Neural progenitor cell (in vitro differentiated cells): Measurements from ENCODE around the gene GMCL2. TPM values are rescaled to one million over a fixed set of nuclear protein-coding genes. Genes with fewer than 3 reads are reported as not detected.
A peak's percentile ranks its signal among the peaks of the same experiment; 100 is the strongest.

Experiments used
- DNase-seq: peaks from one replicate; pipeline ENCODE4 v3.0.0-alpha.2; 2016; ENCODE audit warnings: low spot score
- H2AFZ ChIP-seq: fragments of 200-600 bp; sonication (generic); replicated peaks from 2 replicates; pipeline ENCODE4 v1.6.1; 2016; ENCODE audit warnings: antibody characterized with exemption
- H3F3A ChIP-seq: fragments of 200-600 bp; sonication (generic); 2 replicates; pipeline ENCODE4 v1.6.1; 2016; ENCODE audit warnings: antibody characterized with exemption, low read depth
- H3K27ac ChIP-seq: fragments of 200-600 bp; sonication (generic); 2 replicates; pipeline ENCODE4 v1.5.1; 2016; ENCODE audit warnings: mild to moderate bottlenecking
- H3K27me3 ChIP-seq: fragments of 200-600 bp; sonication (generic); 2 replicates; pipeline ENCODE4 v1.6.1; 2016; ENCODE audit warnings: mild to moderate bottlenecking, moderate library complexity
- H3K36me3 ChIP-seq: fragments of 200-600 bp; sonication (generic); 2 replicates; pipeline ENCODE4 v1.5.1; 2016
- H3K4me1 ChIP-seq: fragments of 200-600 bp; sonication (generic); 2 replicates; pipeline ENCODE4 v1.6.1; 2016; ENCODE audit warnings: mixed run types
- H3K4me2 ChIP-seq: fragments of 200-600 bp; sonication (generic); 2 replicates; pipeline ENCODE4 v1.6.1; 2016
- H3K4me3 ChIP-seq: fragments of 200-600 bp; sonication (generic); 2 replicates; pipeline ENCODE4 v1.5.1; 2016
- H3K79me2 ChIP-seq: fragments of 200-600 bp; sonication (generic); 2 replicates; pipeline ENCODE4 v1.6.1; 2016; ENCODE audit warnings: low read depth
- H3K9ac ChIP-seq: fragments of 200-600 bp; sonication (generic); 2 replicates; pipeline ENCODE4 v1.6.1; 2016
- H3K9me3 ChIP-seq: fragments of 200-600 bp; sonication (generic); 2 replicates; pipeline ENCODE4 v1.5.1; 2016; ENCODE audit warnings: low read depth
- H4K20me1 ChIP-seq: fragments of 200-600 bp; sonication (generic); 2 replicates; pipeline ENCODE4 v1.6.1; 2016; ENCODE audit warnings: low read depth
- H3K27ac Mint-ChIP-seq: 3 replicates; pipeline ENCODE4 v1.8.0; 2021; ENCODE audit warnings: mixed read lengths
- H3K27me3 Mint-ChIP-seq: 2 replicates; pipeline ENCODE4 v1.8.0; 2022; ENCODE audit warnings: low read depth, mild to moderate bottlenecking, inconsistent platforms, moderate library complexity, mixed read lengths; ENCODE audit not compliant: insufficient read depth
- H3K36me3 Mint-ChIP-seq: 3 replicates; pipeline ENCODE4 v1.8.0; 2021; ENCODE audit warnings: mixed read lengths
- H3K4me1 Mint-ChIP-seq: 3 replicates; pipeline ENCODE4 v1.8.0; 2021; ENCODE audit warnings: mixed read lengths
- H3K4me3 Mint-ChIP-seq: 3 replicates; pipeline ENCODE4 v1.8.0; 2021; ENCODE audit warnings: mild to moderate bottlenecking, moderate library complexity, mixed read lengths
- H3K9me3 Mint-ChIP-seq: 3 replicates; pipeline ENCODE4 v1.8.0; 2020; ENCODE audit warnings: mixed read lengths
- EZH2 ChIP-seq: fragments of 200-600 bp; sonication (generic); IDR thresholded peaks from 2 replicates; pipeline ENCODE4 v1.6.1; 2017; ENCODE audit warnings: antibody characterized with exemption, mild to moderate bottlenecking, moderate library complexity
- EZH2phosphoT487 ChIP-seq: fragments of 200-600 bp; sonication (generic); IDR thresholded peaks from 2 replicates; pipeline ENCODE4 v1.6.1; 2017; ENCODE audit warnings: antibody characterized with exemption
- total RNA-seq: library from RNA; depleted of rRNA; stranded (reverse); fragments of >200 nt; gene quantifications from 2 replicates; pipeline ENCODE4 v1.2.3, GENCODE V29; 2015; ENCODE audit warnings: low replicate concordance
- TF ChIP-seq, protein P1 (sequence below): fragments of 200-600 bp; sonication (generic); IDR thresholded peaks from 2 replicates; pipeline ENCODE4 v1.5.1; 2017; ENCODE audit warnings: antibody characterized with exemption, mild to moderate bottlenecking

The GMCL2 gene
- total RNA-seq, 1 donor from 2014 or later: not detected

DNA sequence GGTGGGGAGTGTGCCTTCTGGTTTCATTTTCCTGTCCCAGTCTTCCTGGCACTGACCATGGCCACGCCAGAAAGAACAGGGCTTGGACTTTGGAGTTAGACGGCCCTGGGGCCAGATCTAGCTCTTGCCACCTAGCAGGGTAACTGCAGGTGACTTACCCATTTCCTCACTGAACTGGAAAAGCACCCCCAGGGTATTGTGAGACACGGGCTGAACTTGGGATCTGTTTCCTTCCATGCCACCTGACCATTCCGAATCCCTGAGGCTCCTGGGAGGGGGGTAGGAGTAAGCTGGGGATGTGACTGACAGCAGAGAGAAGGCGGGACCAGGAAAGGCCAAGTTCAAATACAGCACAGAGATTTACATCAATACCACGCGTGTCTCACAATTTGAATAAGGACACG, 26.6 kb upstream of the GMCL2 start:
- Histone ChIP-seq H3K4me1 (no peaks in the 10 kb centered on the region), H3K79me2 (peaks cover 17% of the 10 kb centered on the region), H3K9ac (no peak overlapping the region), H3K9me3 (no peaks in the 10 kb centered on the region), H3K27ac (no peak overlapping the region), H3F3A (peaks cover 58% of the 10 kb centered on the region), H3K36me3 (peaks cover 4% of the 10 kb centered on the region), H3K4me2 (no peak overlapping the region), H3K27me3 (no peaks in the 10 kb centered on the region), H4K20me1 (peaks cover 70% of the 10 kb centered on the region), H3K4me3 (no peak overlapping the region), H2AFZ (no peak overlapping the region)
- H3K4me1 Mint-ChIP-seq: no peaks in the 10 kb centered on the region
- no peak for TF ChIP-seq EZH2phosphoT487
- no peak for TF ChIP-seq EZH2
- TF ChIP-seq, protein P1, sequence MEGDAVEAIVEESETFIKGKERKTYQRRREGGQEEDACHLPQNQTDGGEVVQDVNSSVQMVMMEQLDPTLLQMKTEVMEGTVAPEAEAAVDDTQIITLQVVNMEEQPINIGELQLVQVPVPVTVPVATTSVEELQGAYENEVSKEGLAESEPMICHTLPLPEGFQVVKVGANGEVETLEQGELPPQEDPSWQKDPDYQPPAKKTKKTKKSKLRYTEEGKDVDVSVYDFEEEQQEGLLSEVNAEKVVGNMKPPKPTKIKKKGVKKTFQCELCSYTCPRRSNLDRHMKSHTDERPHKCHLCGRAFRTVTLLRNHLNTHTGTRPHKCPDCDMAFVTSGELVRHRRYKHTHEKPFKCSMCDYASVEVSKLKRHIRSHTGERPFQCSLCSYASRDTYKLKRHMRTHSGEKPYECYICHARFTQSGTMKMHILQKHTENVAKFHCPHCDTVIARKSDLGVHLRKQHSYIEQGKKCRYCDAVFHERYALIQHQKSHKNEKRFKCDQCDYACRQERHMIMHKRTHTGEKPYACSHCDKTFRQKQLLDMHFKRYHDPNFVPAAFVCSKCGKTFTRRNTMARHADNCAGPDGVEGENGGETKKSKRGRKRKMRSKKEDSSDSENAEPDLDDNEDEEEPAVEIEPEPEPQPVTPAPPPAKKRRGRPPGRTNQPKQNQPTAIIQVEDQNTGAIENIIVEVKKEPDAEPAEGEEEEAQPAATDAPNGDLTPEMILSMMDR: no peak
- no peak overlapping the region for H3K27ac Mint-ChIP-seq
- no peaks in the 10 kb centered on the region for H3K9me3 Mint-ChIP-seq
- no peak for DNase-seq
- H3K27me3 Mint-ChIP-seq: peaks cover 16% of the 10 kb centered on the region
- H3K36me3 Mint-ChIP-seq: peaks cover 50% of the 10 kb centered on the region
- no peak overlapping the region for H3K4me3 Mint-ChIP-seq

DNA sequence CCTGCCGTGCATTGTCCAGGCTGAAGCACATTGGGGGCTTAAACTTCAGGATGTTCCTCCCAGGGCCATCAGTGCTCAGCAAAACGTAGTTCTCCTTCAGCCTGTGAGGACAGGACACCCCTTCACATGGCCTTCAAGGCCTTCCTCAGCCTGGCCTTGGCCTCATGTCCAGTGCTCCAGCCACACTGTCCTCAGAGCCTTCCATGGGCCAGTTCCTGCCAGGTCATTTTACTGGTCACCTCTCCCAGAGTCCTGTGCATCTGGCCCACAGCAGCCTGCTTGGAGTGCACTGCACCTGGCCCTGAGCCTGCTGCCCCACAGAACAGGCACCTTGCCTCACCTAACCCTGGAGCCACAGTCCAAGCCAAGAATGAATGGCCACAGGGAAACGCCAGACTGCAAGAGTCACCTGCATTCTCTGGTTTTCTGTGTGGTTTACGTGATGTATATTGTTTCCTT, 25.9 kb upstream of the GMCL2 start:
- Histone ChIP-seq H4K20me1 (peaks cover 77% of the 10 kb centered on the region), H3K27me3 (no peaks in the 10 kb centered on the region), H2AFZ (no peak overlapping the region), H3K4me1 (no peaks in the 10 kb centered on the region), H3K9ac (no peak overlapping the region), H3K9me3 (no peaks in the 10 kb centered on the region), H3K79me2 (peaks cover 24% of the 10 kb centered on the region), H3F3A (peaks cover 58% of the 10 kb centered on the region), H3K36me3 (peaks cover 6% of the 10 kb centered on the region), H3K4me2 (no peak overlapping the region), H3K4me3 (no peak overlapping the region), H3K27ac (no peak overlapping the region)
- peaks cover 47% of the 10 kb centered on the region for H3K36me3 Mint-ChIP-seq
- H3K4me1 Mint-ChIP-seq: peaks cover 1% of the 10 kb centered on the region
- DNase-seq: no peak
- H3K4me3 Mint-ChIP-seq: no peak overlapping the region
- TF ChIP-seq, protein P1: no peak
- TF ChIP-seq EZH2 (no peak), EZH2phosphoT487 (no peak)
- no peaks in the 10 kb centered on the region for H3K9me3 Mint-ChIP-seq
- no peak overlapping the region for H3K27ac Mint-ChIP-seq
- H3K27me3 Mint-ChIP-seq: peaks cover 17% of the 10 kb centered on the region

DNA sequence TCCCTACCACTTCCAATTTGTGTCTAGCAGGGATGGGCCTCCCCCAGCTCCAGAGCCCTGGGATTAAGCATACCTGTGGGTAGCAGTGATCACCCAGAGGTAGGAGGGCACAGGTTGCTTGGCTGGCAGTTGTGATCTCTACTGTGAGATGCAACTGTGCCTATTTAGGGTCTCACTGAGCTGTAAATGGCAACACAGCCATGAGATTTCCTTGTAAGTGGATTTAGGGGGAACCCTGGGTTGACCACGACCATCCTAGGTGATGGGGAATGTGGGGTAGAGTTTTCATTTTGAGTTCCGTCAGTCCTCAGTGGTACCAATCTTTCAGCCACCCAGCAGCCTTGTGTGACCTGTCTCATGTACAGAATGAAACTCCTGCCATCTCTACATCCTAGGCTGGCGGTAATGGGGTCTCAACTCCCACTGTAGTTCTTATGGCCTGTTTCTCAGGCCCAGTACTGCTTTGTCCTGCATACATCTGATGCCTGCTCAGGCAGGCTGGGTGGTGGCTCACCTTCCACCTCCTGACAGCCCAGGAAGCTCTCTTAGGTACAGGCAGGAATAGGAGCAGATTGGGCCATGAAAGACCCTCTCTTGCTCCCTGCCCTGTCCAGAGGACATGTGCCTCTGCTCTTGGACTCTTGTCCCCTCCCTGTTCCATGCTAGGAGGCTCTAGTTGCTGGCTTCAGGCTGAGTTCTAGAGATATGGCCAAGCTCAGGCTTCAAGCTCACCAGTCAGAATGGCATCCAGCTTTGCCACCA, 25.3 kb upstream of the GMCL2 start:
- H3K27me3 Mint-ChIP-seq: peaks cover 19% of the 10 kb centered on the region
- H3K9me3 Mint-ChIP-seq: no peaks in the 10 kb centered on the region
- Histone ChIP-seq H3F3A (peaks cover 64% of the 10 kb centered on the region), H3K4me3 (no peak overlapping the region), H4K20me1 (peaks cover 83% of the 10 kb centered on the region), H3K27me3 (no peaks in the 10 kb centered on the region), H3K79me2 (peaks cover 31% of the 10 kb centered on the region), H3K4me1 (no peaks in the 10 kb centered on the region), H2AFZ (no peak overlapping the region), H3K4me2 (no peak overlapping the region), H3K27ac (peak overlapping the region; percentile 63), H3K36me3 (peaks cover 6% of the 10 kb centered on the region), H3K9me3 (no peaks in the 10 kb centered on the region), H3K9ac (no peak overlapping the region)
- no peak overlapping the region for H3K27ac Mint-ChIP-seq
- DNase-seq: no peak
- peaks cover 51% of the 10 kb centered on the region for H3K36me3 Mint-ChIP-seq
- TF ChIP-seq EZH2phosphoT487: no peak
- TF ChIP-seq, protein P1: no peak
- no peak for TF ChIP-seq EZH2
- no peak overlapping the region for H3K4me3 Mint-ChIP-seq
- peaks cover 3% of the 10 kb centered on the region for H3K4me1 Mint-ChIP-seq
